HEK293 (cell line): ENCODE measurements around the gene RBM17.

Experiments
- CTCF ChIP-seq: fragments of 450-650 bp; formaldehyde crosslinking; IDR thresholded peaks from 2 replicates; pipeline ENCODE4 v1.5.1; 2016; ENCODE audit warnings: missing biosample characterization, missing genetic modification characterization
- GFI1B ChIP-seq: fragments of 450-650 bp; formaldehyde crosslinking; IDR thresholded peaks from 2 replicates; pipeline ENCODE4 v1.5.1; 2016; ENCODE audit warnings: missing biosample characterization, missing genetic modification characterization
- GLI4 ChIP-seq: fragments of 450-650 bp; formaldehyde crosslinking; IDR thresholded peaks from 2 replicates; pipeline ENCODE4 v1.5.1; 2016; ENCODE audit warnings: missing biosample characterization, missing genetic modification characterization
- HOXC10 ChIP-seq: sonication (generic); formaldehyde crosslinking; IDR thresholded peaks from 2 replicates; pipeline ENCODE4 v1.8.1; 2023; ENCODE audit warnings: mild to moderate bottlenecking, missing genetic modification reagents
- KLF1 ChIP-seq: fragments of 450-650 bp; formaldehyde crosslinking; IDR thresholded peaks from 2 replicates; pipeline ENCODE4 v1.5.1; 2016; ENCODE audit warnings: missing biosample characterization, missing genetic modification characterization
- KLF16 ChIP-seq: fragments of 450-650 bp; formaldehyde crosslinking; IDR thresholded peaks from 2 replicates; pipeline ENCODE4 v1.5.1; 2017; ENCODE audit warnings: missing biosample characterization, missing genetic modification characterization
- KLF7 ChIP-seq: fragments of 450-650 bp; formaldehyde crosslinking; IDR thresholded peaks from 2 replicates; pipeline ENCODE4 v1.5.1; 2016; ENCODE audit warnings: missing biosample characterization, missing genetic modification characterization, borderline replicate concordance
- KLF8 ChIP-seq: fragments of 450-650 bp; formaldehyde crosslinking; IDR thresholded peaks from 2 replicates; pipeline ENCODE4 v1.5.1; 2016; ENCODE audit warnings: missing biosample characterization, missing genetic modification characterization
- PBX3 ChIP-seq: sonication (generic); formaldehyde crosslinking; IDR thresholded peaks from 2 replicates; pipeline ENCODE4 v1.8.1; 2022; ENCODE audit warnings: mild to moderate bottlenecking, moderate library complexity, missing genetic modification reagents
- PRDM2 ChIP-seq: fragments of 450-650 bp; formaldehyde crosslinking; IDR thresholded peaks from 2 replicates; pipeline ENCODE4 v1.5.1; 2016; ENCODE audit warnings: missing biosample characterization, missing genetic modification characterization, borderline replicate concordance
- SCRT1 ChIP-seq: fragments of 450-650 bp; formaldehyde crosslinking; IDR thresholded peaks from 2 replicates; pipeline ENCODE4 v1.5.1; 2016; ENCODE audit warnings: missing biosample characterization, missing genetic modification characterization, borderline replicate concordance
- TRIM28 ChIP-seq: IDR thresholded peaks from 2 replicates; pipeline ENCODE4 v1.6.1; 2011; ENCODE audit warnings: low read length, control low read depth, borderline replicate concordance
- ZBTB21 ChIP-seq: fragments of 450-650 bp; formaldehyde crosslinking; IDR thresholded peaks from 2 replicates; pipeline ENCODE4 v1.5.1; 2017; ENCODE audit warnings: missing biosample characterization, missing genetic modification characterization
- ZNF114 ChIP-seq: fragments of 450-650 bp; formaldehyde crosslinking; IDR thresholded peaks from 2 replicates; pipeline ENCODE4 v1.5.0; 2017; ENCODE audit warnings: missing biosample characterization, missing genetic modification characterization
- ZNF133 ChIP-seq: fragments of 450-650 bp; formaldehyde crosslinking; IDR thresholded peaks from 2 replicates; pipeline ENCODE4 v1.5.1; 2016; ENCODE audit warnings: missing biosample characterization, missing genetic modification characterization
- ZNF18 ChIP-seq: fragments of 450-650 bp; formaldehyde crosslinking; IDR thresholded peaks from 2 replicates; pipeline ENCODE4 v1.5.1; 2016; ENCODE audit warnings: missing biosample characterization, missing genetic modification characterization
- ZNF24 ChIP-seq: fragments of 450-650 bp; formaldehyde crosslinking; IDR thresholded peaks from 2 replicates; pipeline ENCODE4 v1.5.1; 2016; ENCODE audit warnings: missing biosample characterization, missing genetic modification characterization
- ZNF274 ChIP-seq, 2 experiments: fragments of 200-500 bp in 1 of 2; fragments of 450-650 bp in 1 of 2; sonication (Bioruptor generic) in 1 of 2; formaldehyde crosslinking in 1 of 2; IDR thresholded peaks; 2 replicates each; pipeline versions ENCODE4 v1.5.1 to v1.6.1; 2014 to 2016; ENCODE audit warnings: borderline replicate concordance in 1 of 2, inconsistent platforms in 1 of 2, low read length in 1 of 2, missing biosample characterization in 1 of 2, missing genetic modification characterization in 1 of 2
- ZNF335 ChIP-seq: fragments of 450-650 bp; formaldehyde crosslinking; conservative IDR thresholded peaks from 2 replicates; pipeline ENCODE4 v1.5.1; 2016; ENCODE audit warnings: missing biosample characterization, missing genetic modification characterization
- ZNF394 ChIP-seq: fragments of 450-650 bp; formaldehyde crosslinking; IDR thresholded peaks from 2 replicates; pipeline ENCODE4 v1.5.1; 2016; ENCODE audit warnings: missing biosample characterization, missing genetic modification characterization, mild to moderate bottlenecking, moderate library complexity, borderline replicate concordance
- ZNF514 ChIP-seq: fragments of 450-650 bp; formaldehyde crosslinking; IDR thresholded peaks from 2 replicates; pipeline ENCODE4 v1.5.1; 2016; ENCODE audit warnings: missing biosample characterization, missing genetic modification characterization
- ZNF548 ChIP-seq: fragments of 450-650 bp; formaldehyde crosslinking; IDR thresholded peaks from 2 replicates; pipeline ENCODE4 v1.5.1; 2016; ENCODE audit warnings: missing biosample characterization, missing genetic modification characterization
- ZNF561 ChIP-seq: fragments of 450-650 bp; IDR thresholded peaks from 2 replicates; pipeline ENCODE4 v1.5.1; 2018; ENCODE audit warnings: missing biosample characterization, missing genetic modification characterization, borderline replicate concordance
- ZNF580 ChIP-seq: fragments of 450-650 bp; formaldehyde crosslinking; IDR thresholded peaks from 2 replicates; pipeline ENCODE4 v1.5.1; 2016; ENCODE audit warnings: missing biosample characterization, missing genetic modification characterization
- ZNF585B ChIP-seq: fragments of 450-650 bp; formaldehyde crosslinking; IDR thresholded peaks from 2 replicates; pipeline ENCODE4 v1.5.1; 2016; ENCODE audit warnings: missing biosample characterization, missing genetic modification characterization
- ZNF600 ChIP-seq: fragments of 450-650 bp; formaldehyde crosslinking; IDR thresholded peaks from 2 replicates; pipeline ENCODE4 v1.5.1; 2016; ENCODE audit warnings: missing biosample characterization, missing genetic modification characterization
- ZNF76 ChIP-seq: fragments of 450-650 bp; formaldehyde crosslinking; IDR thresholded peaks from 2 replicates; pipeline ENCODE4; 2016; ENCODE audit warnings: low read depth, missing biosample characterization, missing genetic modification characterization, borderline replicate concordance
- TF ChIP-seq, protein P1 (sequence below): fragments of 450-650 bp; formaldehyde crosslinking; IDR thresholded peaks from 2 replicates; pipeline ENCODE4 v1.5.1; 2016; ENCODE audit warnings: missing biosample characterization, missing genetic modification characterization

RBM17 gene

DNA sequence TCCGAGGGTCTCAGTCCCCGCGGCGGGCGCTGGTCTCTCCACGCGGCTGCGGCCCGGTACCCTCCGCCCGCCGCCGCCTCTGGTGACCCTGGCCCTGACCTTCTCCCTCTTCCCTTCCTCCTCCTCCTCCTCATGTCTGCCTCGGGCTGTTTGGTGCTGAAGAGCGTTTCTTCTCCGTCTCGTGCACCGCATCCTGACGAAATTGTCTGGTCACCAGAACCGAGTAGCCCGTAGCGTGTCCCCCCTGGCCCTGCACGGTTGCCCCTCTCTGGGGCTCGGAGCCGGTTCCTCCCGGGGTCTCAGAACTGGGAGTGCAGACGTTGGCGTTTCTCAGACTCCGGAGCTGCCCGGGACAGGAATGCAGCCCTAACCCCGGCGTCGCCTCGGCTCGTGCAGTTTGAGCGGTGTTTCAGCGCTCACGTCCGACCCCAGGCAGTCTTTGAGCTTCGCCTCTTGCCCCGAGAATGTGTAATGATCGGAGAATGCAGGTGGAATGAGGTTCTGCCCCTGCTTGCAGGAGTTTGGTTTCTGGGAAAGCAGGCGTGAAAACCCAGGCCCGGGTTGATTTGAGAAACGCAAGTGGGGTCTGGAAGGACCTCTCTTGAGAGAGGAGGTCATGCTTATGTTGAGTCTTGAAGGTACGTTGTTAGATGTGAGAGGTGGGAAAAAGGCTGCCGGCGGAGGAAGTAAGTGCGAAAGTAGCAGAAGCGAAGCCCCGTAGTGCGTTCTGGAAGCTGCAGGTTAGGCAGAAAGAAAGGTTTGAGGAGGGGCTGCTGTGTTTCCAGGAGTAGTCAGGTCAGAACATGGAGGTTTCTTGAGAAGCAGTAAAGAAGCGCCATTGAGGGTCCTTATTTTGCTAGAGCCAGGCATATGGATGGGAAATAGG, 743 bp downstream of the RBM17 start (continued):
- TF ChIP-seq ZNF18 (tag by site-specific recombination) = no peak
- no peak for TF ChIP-seq ZNF133 (tag by site-specific recombination)
- TF ChIP-seq GFI1B (tag by site-specific recombination) = no peak
- no peak for TF ChIP-seq TRIM28
- TF ChIP-seq CTCF (tag by site-specific recombination) = no peak
- TF ChIP-seq ZNF585B (tag by site-specific recombination) = no peak
- no peak for TF ChIP-seq KLF8 (tag by site-specific recombination)
- TF ChIP-seq GLI4 (tag by site-specific recombination) = no peak
- no peak for TF ChIP-seq ZNF514 (tag by site-specific recombination)
- no peak for TF ChIP-seq ZNF394 (tag by site-specific recombination)
- TF ChIP-seq ZNF274 (IDR thresholded peaks at IDR 0.05; ENCODE audit: low read length) = no peak
- no peak for TF ChIP-seq ZNF274 (tag by site-specific recombination; IDR thresholded peaks at IDR 0.05; ENCODE audit: borderline replicate concordance)
- no peak for TF ChIP-seq ZNF580 (tag by site-specific recombination)
- 0 out of 2 replicates have a peak, but pooled peaks have one; percentile 31 for TF ChIP-seq ZNF76
- TF ChIP-seq PRDM2 = no peak
- no peak for TF ChIP-seq ZBTB21 (tag by site-specific recombination)
- TF ChIP-seq ZNF600 (tag by site-specific recombination) = peak; percentile 75; the same call in 1 of the 2 replicates
- TF ChIP-seq HOXC10 (CRISPR knock-in tag) = no peak
- TF ChIP-seq PBX3 (CRISPR knock-in tag) = no peak
- TF ChIP-seq ZNF548 (tag by site-specific recombination) = no peak
- TF ChIP-seq KLF16 = no peak
- no peak for TF ChIP-seq ZNF114 (tag by site-specific recombination)
- TF ChIP-seq ZNF561 (tag by site-specific recombination) = no peak
- TF ChIP-seq, protein P1, sequence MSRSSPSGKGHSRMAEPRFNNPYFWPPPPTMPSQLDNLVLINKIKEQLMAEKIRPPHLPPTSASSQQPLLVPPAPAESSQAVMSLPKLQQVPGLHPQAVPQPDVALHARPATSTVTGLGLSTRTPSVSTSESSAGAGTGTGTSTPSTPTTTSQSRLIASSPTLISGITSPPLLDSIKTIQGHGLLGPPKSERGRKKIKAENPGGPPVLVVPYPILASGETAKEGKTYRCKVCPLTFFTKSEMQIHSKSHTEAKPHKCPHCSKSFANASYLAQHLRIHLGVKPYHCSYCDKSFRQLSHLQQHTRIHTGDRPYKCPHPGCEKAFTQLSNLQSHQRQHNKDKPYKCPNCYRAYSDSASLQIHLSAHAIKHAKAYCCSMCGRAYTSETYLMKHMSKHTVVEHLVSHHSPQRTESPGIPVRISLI (tag by site-specific recombination) = no peak
- TF ChIP-seq KLF7 (tag by site-specific recombination) = no peak
- TF ChIP-seq ZNF24 (tag by site-specific recombination) = no peak
- TF ChIP-seq ZNF335 (tag by site-specific recombination) = peak; percentile 89
- no peak for TF ChIP-seq KLF1 (tag by site-specific recombination)
- no peak for TF ChIP-seq SCRT1
